Naive B cell (primary cell): Measurements from ENCODE around the gene DNAAF5. TPM values are rescaled to one million over a fixed set of nuclear protein-coding genes. Genes with fewer than 3 reads are reported as not detected.

Experiments used
- ATAC-seq, 2 donors: fragments of 150-1000 bp; cut with Tn5 transposase; 2 replicates each; pipeline ENCODE4 v1.10.0; 2021; ENCODE audit warnings: low read depth in 2 of 2, mild to moderate bottlenecking in 2 of 2, moderate library complexity in 2 of 2
- DNase-seq: peaks from one replicate; pipeline ENCODE4 v3.0.0; 2022
- H3K27ac Mint-ChIP-seq, 6 donors: one replicate each; pipeline ENCODE4 v1.8.0; 2020 to 2022; ENCODE audit warnings: mild to moderate bottlenecking in 6 of 6, mixed read lengths in 6 of 6, moderate library complexity in 5 of 6, inconsistent platforms in 2 of 6
- H3K27me3 Mint-ChIP-seq, 3 donors: one replicate each; pipeline ENCODE4 v1.8.0; 2021 to 2022; ENCODE audit warnings: mixed read lengths in 3 of 3, mild to moderate bottlenecking in 1 of 3
- H3K36me3 Mint-ChIP-seq, 2 donors: one replicate each; pipeline ENCODE4 v1.8.0; 2020 to 2022; ENCODE audit warnings: mixed read lengths in 2 of 2, inconsistent platforms in 1 of 2, mild to moderate bottlenecking in 1 of 2
- H3K4me1 Mint-ChIP-seq, 3 donors: one replicate each; pipeline ENCODE4 v1.8.0; 2020 to 2022; ENCODE audit warnings: mixed read lengths in 3 of 3, inconsistent platforms in 1 of 3, mild to moderate bottlenecking in 1 of 3, moderate library complexity in 1 of 3
- H3K4me3 Mint-ChIP-seq, 8 donors: one replicate each; pipeline ENCODE4 v1.8.0; 2020 to 2022; ENCODE audit warnings: mild to moderate bottlenecking in 8 of 8, mixed read lengths in 8 of 8, moderate library complexity in 8 of 8, inconsistent platforms in 2 of 8
- H3K9me3 Mint-ChIP-seq, 7 donors: one replicate each; pipeline ENCODE4 v1.8.0; 2020 to 2022; ENCODE audit warnings: mixed read lengths in 7 of 7, mild to moderate bottlenecking in 5 of 7, inconsistent platforms in 2 of 7, moderate library complexity in 1 of 7
- polyA plus RNA-seq, 6 donors: library from polyadenylated mRNA; unstranded; fragments of 300-500 nt; fragmentation: Illumina TruSeq; gene quantifications; one replicate each; pipeline ENCODE4 v1.2.3, GENCODE V29; 2021; ENCODE audit warnings: low read depth in 6 of 6

The DNAAF5 gene
- polyA plus RNA-seq, 6 donors from 2014 or later = 1.4 to 4.5 (median 2.3) TPM

DNA sequence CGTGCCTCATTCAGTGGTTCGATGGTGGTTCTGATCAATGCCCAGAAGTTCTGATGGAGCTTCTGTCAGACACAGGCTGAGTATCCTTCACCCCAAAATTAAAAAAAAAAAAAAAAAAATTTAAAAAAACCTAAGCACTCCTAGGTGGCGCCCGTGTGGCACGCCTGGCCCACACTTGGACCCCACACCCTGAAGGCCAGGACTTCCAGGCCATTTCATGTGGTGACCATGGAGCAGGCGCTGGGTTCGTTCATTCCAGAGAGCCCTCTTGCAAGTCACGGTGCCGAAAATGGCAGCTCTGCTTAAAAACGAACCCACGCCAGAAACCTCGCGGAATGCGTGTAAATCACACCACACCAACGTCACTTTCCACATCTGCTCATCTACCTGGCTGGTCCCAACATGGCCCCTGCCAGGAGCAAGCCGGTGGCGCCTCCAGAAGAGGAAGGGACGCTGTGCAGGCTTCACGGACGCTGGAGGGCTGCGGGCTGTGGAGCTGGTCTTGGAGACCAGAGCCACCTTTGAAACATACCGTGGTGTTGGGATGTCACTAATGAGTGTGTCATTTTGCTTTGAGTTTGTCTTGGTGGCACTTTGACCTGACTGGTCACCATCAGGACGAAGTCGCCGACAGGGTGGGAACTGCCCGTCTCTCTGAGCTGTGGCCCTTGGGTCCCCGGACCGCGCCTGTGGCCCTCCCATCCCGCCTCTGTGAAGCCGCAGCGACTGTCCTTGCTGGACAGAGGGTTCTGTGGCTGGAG lies 46.5 kb downstream of the DNAAF5 start:
- H3K27me3 Mint-ChIP-seq = no peaks in the 10 kb centered on the region
- peaks cover 5 to 12% of the 10 kb centered on the region in 2 donors for H3K36me3 Mint-ChIP-seq
- no peaks in the 10 kb centered on the region for H3K4me1 Mint-ChIP-seq
- H3K27ac Mint-ChIP-seq = no peak overlapping the region
- DNase-seq = no peak
- no peaks in the 10 kb centered on the region for H3K9me3 Mint-ChIP-seq
- no peak overlapping the region for H3K4me3 Mint-ChIP-seq
- ATAC-seq = no peak

DNA sequence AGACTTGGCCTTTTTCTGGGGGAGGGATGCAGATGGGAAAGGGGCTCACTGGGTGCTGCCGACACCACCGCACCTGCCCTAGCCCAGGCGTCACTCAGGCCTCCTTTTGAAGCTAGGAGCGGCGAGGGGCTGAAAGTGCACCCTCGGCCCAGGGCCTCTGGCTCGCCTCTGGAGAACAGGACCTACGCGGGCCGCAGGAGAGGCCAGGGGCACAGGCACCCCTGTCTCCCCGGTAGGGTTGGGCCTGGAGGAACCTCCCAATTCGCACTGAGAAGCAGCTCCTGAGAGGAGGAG lies 47.1 kb downstream of the DNAAF5 start:
- ATAC-seq = no peak
- Mint-ChIP-seq H3K36me3 (peaks cover 5 to 9% of the 10 kb centered on the region in 2 donors), H3K4me3 (no peak overlapping the region), H3K27ac (no peak overlapping the region), H3K4me1 (no peaks in the 10 kb centered on the region), H3K9me3 (no peaks in the 10 kb centered on the region), H3K27me3 (no peaks in the 10 kb centered on the region)
- no peak for DNase-seq

DNA sequence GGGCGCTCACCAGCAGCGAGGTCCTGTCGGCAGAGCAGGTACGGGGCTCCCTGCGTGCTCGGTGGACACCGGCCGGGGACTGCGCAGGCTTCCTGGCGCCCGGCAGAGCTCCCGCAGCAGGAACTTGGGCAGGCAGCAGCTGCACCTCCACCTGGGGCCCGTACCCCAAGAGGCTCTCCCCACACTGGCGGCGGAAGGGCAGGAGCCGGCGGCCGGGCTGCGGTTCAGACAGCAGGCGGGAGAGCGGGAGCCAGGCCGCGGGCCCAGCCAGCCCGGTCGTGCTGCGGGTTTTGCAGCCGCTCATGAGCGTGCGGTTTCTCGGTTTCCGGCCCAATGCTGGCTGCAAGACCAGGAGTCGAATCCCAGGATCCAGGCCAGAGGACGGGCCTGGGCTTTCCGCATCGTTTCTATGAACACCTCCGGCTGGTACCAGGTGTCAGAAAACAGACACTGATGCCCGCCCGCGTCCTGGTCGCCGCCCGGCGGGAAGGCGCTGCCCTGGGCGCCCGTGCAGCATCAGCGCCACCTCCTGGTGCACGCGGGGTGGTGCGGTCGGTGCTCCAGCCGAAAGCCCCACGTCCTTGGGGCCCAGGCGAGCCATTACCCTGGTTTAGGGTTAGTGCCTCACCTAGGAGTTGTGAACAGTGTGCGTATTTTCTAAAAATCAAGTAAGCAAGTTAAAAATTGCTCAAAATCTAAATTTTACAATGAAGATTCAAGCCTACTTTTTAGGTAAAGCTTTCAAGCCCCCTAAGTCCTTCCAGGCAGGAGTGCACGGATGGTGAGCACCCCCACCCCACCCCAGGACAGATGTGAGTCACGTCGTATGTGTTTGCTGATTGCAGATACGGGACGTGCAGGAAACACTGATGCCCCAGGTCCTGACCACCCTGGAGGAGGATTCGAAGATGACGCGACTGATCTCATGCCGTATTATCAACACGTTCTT lies 47.9 kb downstream of the DNAAF5 start:
- no peaks in the 10 kb centered on the region for H3K27me3 Mint-ChIP-seq
- ATAC-seq (peak; percentile 46 to 63), DNase-seq (peak; percentile 32)
- H3K27ac Mint-ChIP-seq = no peak overlapping the region
- no peak overlapping the region for H3K4me3 Mint-ChIP-seq
- H3K9me3 Mint-ChIP-seq = no peaks in the 10 kb centered on the region
- peaks cover 5 to 9% of the 10 kb centered on the region in 2 donors for H3K36me3 Mint-ChIP-seq
- no peaks in the 10 kb centered on the region for H3K4me1 Mint-ChIP-seq

DNA sequence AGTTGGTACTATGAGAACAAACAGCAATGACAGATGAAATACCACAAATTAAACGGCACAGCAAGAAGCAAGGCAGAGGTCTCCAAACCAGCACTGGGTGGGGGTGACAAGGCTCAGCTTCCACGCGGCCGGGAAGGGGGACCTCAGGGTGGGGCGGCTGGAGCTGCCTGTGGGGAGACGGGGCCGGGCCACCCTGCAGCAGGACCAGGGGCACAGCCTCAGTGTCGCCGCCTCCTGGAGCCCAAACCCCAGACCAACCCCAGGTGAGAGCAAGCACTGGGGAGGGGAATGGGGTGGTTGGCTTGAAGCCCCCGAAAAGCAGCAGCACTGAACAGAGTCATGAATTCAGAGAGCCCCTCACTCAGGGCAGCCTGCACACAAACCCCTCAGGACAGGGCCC lies 49.9 kb downstream of the DNAAF5 start:
- Mint-ChIP-seq H3K36me3 (peaks cover 5 to 9% of the 10 kb centered on the region in 2 donors), H3K27me3 (no peaks in the 10 kb centered on the region), H3K9me3 (no peaks in the 10 kb centered on the region), H3K4me3 (no peak overlapping the region), H3K27ac (no peak overlapping the region), H3K4me1 (no peaks in the 10 kb centered on the region)
- ATAC-seq (no peak), DNase-seq (no peak)

DNA sequence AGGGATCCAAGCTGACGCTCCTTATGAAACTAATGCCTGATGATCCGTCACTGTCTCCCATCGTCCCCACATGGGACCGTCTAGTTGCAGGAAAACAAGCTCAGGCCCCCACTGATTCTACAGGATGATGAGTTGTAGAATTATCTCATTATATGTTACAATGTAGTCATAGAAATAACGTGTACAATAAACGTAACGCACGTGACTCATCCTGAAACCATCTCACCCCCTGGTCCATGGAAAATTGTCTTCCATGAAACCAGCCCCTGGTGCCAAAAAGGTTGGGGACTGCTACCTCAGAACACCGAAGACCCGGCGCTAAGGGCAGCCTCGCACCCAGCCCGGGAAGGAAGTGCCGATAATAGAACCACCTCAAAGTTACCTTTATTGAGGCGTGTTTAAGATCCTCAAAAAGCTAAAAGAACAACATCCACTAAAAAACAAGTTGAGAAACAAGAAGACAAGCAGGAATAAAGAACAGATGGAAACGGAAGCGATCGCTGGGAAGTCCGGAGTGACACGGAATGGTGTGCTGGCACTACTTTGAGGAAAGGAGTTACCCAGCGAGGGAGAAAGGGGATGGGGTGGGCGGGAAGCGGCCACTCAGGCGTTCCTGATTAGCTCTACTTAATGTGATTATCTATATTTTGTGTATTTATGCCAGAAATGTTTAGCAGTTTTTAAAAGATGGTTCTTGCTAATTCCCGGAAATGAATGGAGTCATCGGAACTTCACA lies 50.7 kb downstream of the DNAAF5 start:
- Mint-ChIP-seq H3K4me3 (no peak overlapping the region), H3K36me3 (peaks cover 5 to 9% of the 10 kb centered on the region in 2 donors), H3K27ac (peak overlapping the region in 2 of 6 donors; percentile 35 to 50), H3K27me3 (no peaks in the 10 kb centered on the region), H3K4me1 (no peaks in the 10 kb centered on the region), H3K9me3 (no peaks in the 10 kb centered on the region)
- DNase-seq (no peak), ATAC-seq (no peak)

DNA sequence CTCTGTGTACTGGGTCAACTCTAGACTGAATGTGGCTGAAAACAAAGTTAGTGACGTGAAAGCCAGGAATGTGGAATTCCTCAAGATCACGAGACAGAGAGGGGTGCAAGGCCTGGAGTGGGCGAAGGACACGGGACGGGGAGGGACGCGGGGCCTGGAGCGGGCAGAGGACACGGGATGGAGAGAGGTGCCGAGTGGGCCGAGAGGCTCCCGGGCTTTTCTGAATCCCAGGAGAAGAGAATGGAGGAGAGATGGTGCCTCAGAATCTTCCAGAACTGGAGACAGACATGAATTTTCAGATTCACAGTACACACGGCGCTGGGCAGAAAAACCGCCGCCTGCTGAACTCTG lies 51.2 kb downstream of the DNAAF5 start:
- peaks cover 5 to 9% of the 10 kb centered on the region in 2 donors for H3K36me3 Mint-ChIP-seq
- no peak overlapping the region for H3K4me3 Mint-ChIP-seq
- H3K27me3 Mint-ChIP-seq = no peaks in the 10 kb centered on the region
- H3K4me1 Mint-ChIP-seq = no peaks in the 10 kb centered on the region
- H3K27ac Mint-ChIP-seq = peak overlapping the region in 1 of 6 donors; percentile 29
- DNase-seq (no peak), ATAC-seq (no peak)
- no peaks in the 10 kb centered on the region for H3K9me3 Mint-ChIP-seq

DNA sequence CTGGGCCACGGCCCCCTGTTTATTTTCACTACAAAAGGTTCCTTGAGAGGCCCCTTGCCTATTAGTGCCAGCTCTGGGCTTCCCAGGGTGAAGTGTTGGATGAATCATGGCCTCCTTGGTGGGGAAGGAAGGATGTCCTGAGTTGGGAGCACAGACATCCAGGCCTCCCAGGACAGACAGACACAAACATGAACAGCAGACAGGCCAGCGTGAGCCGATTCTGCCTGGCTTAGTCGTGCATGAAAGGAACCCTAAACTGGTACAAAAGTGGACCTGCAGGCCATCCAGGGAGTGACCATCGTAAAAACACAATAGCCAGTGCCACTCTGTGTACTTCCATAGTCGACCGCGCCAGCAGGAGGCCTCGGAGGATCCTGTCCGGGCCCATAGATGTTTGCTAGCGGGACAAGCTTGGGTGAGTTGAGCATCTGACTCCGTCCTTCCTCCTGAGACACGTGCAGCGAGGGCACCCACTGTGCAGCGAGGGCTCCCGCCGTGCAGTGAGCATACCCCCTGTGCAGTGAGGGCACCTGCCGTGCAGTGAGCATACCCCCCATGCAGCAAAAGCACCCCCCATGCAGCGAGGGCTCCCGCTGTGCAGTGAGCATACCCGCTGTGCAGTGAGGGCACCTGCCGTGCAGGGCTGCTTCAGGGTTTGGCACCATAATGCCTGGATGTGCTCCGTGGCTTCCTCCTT lies 51.9 kb downstream of the DNAAF5 start:
- Mint-ChIP-seq H3K4me3 (no peak overlapping the region), H3K9me3 (no peaks in the 10 kb centered on the region), H3K27me3 (no peaks in the 10 kb centered on the region), H3K27ac (peak overlapping the region in 1 of 6 donors; percentile 74), H3K4me1 (no peaks in the 10 kb centered on the region), H3K36me3 (peaks cover 5 to 9% of the 10 kb centered on the region in 2 donors)
- ATAC-seq (no peak), DNase-seq (no peak)

DNA sequence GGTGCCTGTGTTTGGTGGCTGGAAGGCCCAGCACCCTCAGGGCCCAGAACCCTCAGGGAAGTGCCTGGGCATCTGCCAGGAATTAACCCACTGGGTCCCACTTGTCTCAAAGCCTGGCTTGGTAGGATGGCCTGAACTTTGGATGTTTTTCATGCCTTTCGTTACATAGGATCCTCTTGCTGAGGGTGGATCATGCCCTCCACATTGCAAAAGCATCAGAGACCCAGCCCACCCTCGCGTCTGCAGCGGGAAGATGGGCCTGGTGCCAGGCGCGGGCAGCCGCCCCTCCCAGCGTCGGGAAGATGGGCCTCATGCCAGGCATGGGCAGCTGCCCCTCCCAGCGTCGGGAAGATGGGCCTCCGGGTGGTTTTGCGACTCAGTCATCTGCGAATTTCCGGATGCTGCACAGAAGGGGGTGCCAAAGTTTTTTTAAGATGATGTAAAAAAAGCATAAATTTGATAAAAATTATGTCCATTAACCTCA lies 52.5 kb downstream of the DNAAF5 start:
- Mint-ChIP-seq H3K9me3 (no peaks in the 10 kb centered on the region), H3K27me3 (no peaks in the 10 kb centered on the region), H3K36me3 (peaks cover 5 to 9% of the 10 kb centered on the region in 2 donors), H3K4me3 (peak overlapping the region in 1 of 8 donors; percentile 66), H3K27ac (no peak overlapping the region), H3K4me1 (no peaks in the 10 kb centered on the region)
- ATAC-seq (no peak), DNase-seq (no peak)

DNA sequence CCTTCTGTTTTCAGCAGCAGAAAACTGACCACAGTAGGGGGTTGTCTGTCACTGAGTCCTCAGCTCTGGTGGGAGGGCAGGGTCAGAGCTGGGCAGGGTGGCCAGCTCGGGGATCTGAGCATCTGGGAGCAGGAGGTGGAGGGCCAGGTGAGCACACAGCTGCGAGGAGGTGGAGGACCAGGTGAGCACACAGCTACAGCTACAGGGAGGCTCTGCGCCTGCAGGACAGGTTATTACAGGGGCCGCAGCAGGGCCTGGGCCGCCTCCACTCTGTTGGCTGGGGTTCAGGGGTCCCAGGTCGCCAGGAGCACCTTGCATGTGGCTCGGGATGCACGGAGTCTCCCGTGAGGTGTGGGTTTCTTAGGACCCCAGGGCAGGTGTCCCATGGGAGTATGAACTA lies 53.0 kb downstream of the DNAAF5 start:
- Mint-ChIP-seq H3K27ac (no peak overlapping the region), H3K4me1 (no peaks in the 10 kb centered on the region), H3K36me3 (peaks cover 5 to 9% of the 10 kb centered on the region in 2 donors), H3K27me3 (no peaks in the 10 kb centered on the region), H3K9me3 (no peaks in the 10 kb centered on the region), H3K4me3 (peak overlapping the region in 1 of 8 donors; percentile 66)
- DNase-seq (no peak), ATAC-seq (no peak)

DNA sequence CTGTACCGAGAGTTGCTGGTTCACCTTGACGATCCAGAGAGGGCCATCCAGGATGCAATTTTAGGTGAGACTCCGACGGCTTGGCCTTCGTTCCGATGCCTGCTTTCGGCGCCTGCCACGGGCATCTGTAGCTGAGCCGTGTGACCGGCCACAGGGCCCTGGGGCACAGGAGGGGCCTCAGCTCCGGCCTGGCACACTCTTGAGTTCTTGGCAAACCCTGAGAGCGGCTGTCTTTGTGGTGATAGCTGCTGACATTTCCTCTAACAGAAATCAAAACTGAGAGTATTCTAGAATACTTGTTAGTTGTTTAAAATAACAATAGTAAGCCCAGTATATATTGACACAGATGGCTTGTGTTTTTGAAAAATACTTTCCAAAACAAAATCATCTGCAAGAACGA lies 53.6 kb downstream of the DNAAF5 start:
- DNase-seq (no peak), ATAC-seq (no peak)
- no peaks in the 10 kb centered on the region for H3K27me3 Mint-ChIP-seq
- H3K4me1 Mint-ChIP-seq = no peaks in the 10 kb centered on the region
- H3K36me3 Mint-ChIP-seq = peaks cover 5 to 9% of the 10 kb centered on the region in 2 donors
- no peaks in the 10 kb centered on the region for H3K9me3 Mint-ChIP-seq
- no peak overlapping the region for H3K4me3 Mint-ChIP-seq
- H3K27ac Mint-ChIP-seq = peak overlapping the region in 1 of 6 donors; percentile 39

DNA sequence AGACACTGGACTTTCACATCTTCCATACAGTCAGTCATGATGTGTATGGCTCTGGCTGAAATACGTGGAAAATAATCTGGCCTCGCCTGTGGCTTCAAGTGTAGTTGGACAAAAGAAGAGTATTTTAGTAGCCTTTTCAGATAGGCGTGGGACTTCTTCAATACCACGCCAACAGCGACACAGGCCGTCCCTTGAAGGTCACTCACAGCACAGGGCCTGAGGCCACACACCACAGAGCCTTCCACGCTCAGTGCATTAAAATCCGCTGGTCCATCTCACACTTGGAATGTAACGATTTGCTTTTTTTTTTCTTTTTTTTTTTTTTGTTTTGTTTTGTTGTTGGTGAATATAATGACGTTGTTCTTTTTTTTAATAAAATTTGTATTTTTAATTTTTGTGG lies 54.0 kb downstream of the DNAAF5 start:
- Mint-ChIP-seq H3K9me3 (no peaks in the 10 kb centered on the region), H3K27me3 (no peaks in the 10 kb centered on the region), H3K4me3 (no peak overlapping the region), H3K27ac (peak overlapping the region in 1 of 6 donors; percentile 39), H3K36me3 (peaks cover 3 to 9% of the 10 kb centered on the region in 2 donors), H3K4me1 (no peaks in the 10 kb centered on the region)
- ATAC-seq (no peak), DNase-seq (no peak)

DNA sequence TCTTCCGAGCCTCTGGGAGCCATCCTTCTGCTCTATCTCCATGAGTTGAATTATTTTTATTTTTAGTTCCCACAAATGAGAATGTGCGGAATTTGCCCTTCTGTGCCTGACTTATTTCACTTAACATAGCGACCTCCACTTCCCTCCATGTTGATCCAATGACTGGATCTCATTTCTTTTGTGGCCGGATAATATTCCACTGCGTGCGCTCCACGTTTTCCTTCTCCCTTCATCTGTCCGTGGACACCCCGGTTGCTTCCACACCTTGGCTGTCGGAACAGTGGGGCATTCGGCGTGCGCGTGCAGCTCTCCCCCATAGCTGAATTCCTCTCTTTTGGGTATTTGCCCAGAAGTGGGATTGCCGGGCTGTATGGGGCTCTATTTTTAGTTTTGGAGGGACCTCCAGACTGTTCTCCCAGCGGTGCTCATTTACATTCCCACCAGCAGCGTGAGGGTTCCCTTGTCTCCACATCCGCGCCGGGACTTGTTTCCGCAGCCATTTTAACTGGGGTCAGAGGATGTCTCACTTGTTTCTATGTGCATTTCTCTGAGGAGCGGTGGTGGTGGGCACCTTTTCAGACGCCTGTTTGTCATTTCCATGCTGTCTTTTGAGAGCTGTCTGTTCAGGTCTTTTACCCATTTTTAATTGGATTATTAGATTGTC lies 54.8 kb downstream of the DNAAF5 start:
- peaks cover 0 to 9% of the 10 kb centered on the region in 2 donors for H3K36me3 Mint-ChIP-seq

More for the DNA sequence above, 54.8 kb downstream of the DNAAF5 start:
- Mint-ChIP-seq H3K9me3 (no peaks in the 10 kb centered on the region), H3K27me3 (no peaks in the 10 kb centered on the region), H3K4me1 (peaks cover 0 to under 1% (median 0%) of the 10 kb centered on the region in 3 donors), H3K27ac (peak overlapping the region in 1 of 6 donors; percentile 0), H3K4me3 (no peak overlapping the region)
- DNase-seq (no peak), ATAC-seq (no peak)
